ENCODE measurements around the gene ZNG1A. TPM values are rescaled to one million over a fixed set of nuclear protein-coding genes. Genes with fewer than 3 reads are reported as not detected.
A peak's percentile ranks its signal among the peaks of the same experiment; 100 is the strongest.
"Not testable (repeated sequence)": the region's sequence is repeated elsewhere in the genome, so short reads cannot be mapped to it uniquely, and the experiment has no call there.

ZNG1A gene
- total and polyA plus RNA-seq, 2 experiments from 2014 or later: 37.1 to 87.9 TPM

DNA sequence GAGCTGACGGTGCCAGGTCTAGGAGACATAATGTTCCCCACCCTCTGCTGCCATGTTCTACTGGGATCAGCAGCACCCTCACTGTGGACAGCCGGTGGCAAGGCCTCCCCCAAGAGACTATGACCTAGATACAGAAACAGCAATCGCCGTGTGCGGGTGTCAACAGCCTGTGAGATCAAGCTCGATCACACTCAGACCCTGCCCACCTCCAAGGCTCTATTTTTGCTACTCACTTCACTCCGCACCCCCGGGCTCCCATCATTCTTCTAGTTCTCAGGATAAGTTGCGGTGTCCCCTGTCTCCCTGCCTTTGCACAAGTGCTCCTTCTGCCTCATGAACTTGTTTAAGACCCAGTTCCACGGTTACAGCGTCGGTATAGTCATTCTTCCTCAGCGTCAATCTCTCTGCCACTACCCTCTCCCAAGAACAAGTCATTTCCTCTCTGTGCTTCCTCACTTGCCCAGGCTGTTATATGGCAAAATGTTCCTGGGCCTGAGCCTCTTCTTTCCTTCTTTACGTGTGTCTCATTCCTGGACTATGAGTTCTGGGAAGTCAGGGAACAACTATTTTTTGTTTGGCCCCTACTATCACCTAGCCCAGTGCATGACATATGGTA is 30.4 kb upstream of the ZNG1A start:
- TF ChIP-seq, protein P1, sequence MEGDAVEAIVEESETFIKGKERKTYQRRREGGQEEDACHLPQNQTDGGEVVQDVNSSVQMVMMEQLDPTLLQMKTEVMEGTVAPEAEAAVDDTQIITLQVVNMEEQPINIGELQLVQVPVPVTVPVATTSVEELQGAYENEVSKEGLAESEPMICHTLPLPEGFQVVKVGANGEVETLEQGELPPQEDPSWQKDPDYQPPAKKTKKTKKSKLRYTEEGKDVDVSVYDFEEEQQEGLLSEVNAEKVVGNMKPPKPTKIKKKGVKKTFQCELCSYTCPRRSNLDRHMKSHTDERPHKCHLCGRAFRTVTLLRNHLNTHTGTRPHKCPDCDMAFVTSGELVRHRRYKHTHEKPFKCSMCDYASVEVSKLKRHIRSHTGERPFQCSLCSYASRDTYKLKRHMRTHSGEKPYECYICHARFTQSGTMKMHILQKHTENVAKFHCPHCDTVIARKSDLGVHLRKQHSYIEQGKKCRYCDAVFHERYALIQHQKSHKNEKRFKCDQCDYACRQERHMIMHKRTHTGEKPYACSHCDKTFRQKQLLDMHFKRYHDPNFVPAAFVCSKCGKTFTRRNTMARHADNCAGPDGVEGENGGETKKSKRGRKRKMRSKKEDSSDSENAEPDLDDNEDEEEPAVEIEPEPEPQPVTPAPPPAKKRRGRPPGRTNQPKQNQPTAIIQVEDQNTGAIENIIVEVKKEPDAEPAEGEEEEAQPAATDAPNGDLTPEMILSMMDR (IDR thresholded peaks at IDR 0.05; ENCODE audit: low read depth, low read length): no peak
- H3K4me1 ChIP-seq (ENCODE audit: low read depth): no peaks in the 10 kb centered on the region
- H3K36me3 ChIP-seq: no peaks in the 10 kb centered on the region
- peaks cover 20% of the 10 kb centered on the region for H3K27me3 ChIP-seq
- H3K27ac ChIP-seq: no peak overlapping the region
- no peaks in the 10 kb centered on the region for H3K9me3 ChIP-seq (ENCODE audit: low read depth)
- no peak for DNase-seq (ENCODE audit: low read depth in 1 of 2, low spot score in 1 of 2)
- no peak overlapping the region for H3K4me3 ChIP-seq

GRCh38 chr9:206481-206880 is 27.6 kb upstream of the ZNG1A start:
- no peak for DNase-seq (ENCODE audit: low read depth in 1 of 2, low spot score in 1 of 2)
- Histone ChIP-seq H3K27me3 (no peaks in the 10 kb centered on the region), H3K4me3 (no peak overlapping the region), H3K4me1 (ENCODE audit: low read depth) (no peaks in the 10 kb centered on the region), H3K9me3 (ENCODE audit: low read depth) (no peaks in the 10 kb centered on the region), H3K36me3 (no peaks in the 10 kb centered on the region), H3K27ac (no peak overlapping the region)
- TF ChIP-seq, protein P1 (IDR thresholded peaks at IDR 0.05; ENCODE audit: low read depth, low read length): no peak

- not testable (repeated sequence) for H3K4me3 ChIP-seq; H3K9me3 ChIP-seq (ENCODE audit: low read depth); H3K27ac ChIP-seq; H3K27me3 ChIP-seq; DNase-seq (ENCODE audit: low read depth in 1 of 2, low spot score in 1 of 2); H3K36me3 ChIP-seq; H3K4me1 ChIP-seq (ENCODE audit: low read depth)
Observed at GRCh38 chr9:199601-200000, 20.7 kb upstream of the ZNG1A start.

- not testable (repeated sequence) for DNase-seq (ENCODE audit: low read depth in 1 of 2, low spot score in 1 of 2); H3K27ac ChIP-seq; H3K4me1 ChIP-seq (ENCODE audit: low read depth); H3K36me3 ChIP-seq; H3K9me3 ChIP-seq (ENCODE audit: low read depth); H3K27me3 ChIP-seq
- peak overlapping the region; percentile 20 for H3K4me3 ChIP-seq
Observed at GRCh38 chr9:178140-178825, 573 bp downstream of the ZNG1A start.

- not testable (repeated sequence) for H3K4me1 ChIP-seq (ENCODE audit: low read depth); H3K27ac ChIP-seq; H3K36me3 ChIP-seq; H3K4me3 ChIP-seq; DNase-seq (ENCODE audit: low read depth in 1 of 2, low spot score in 1 of 2); H3K9me3 ChIP-seq (ENCODE audit: low read depth); H3K27me3 ChIP-seq
Observed at GRCh38 chr9:169757-170156, 9.1 kb downstream of the ZNG1A start.

DNA sequence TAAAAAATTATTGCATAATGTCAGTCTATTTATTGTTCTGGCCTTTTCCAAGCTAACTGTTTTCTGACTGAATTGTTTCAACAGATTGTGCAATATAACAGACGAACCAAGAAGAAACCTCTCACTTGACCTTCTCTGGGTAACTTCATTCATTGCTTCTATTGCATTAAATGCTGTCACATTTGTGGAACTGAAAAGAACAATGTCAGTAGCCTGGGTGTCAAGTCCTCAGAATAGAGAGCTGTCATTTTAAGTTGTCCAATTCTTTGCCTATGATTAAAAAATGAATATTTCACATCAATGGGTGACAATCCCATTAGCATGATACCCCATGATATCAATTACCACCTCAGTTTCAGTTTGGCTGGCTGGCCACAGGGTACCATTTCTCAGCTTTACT is 19.0 kb downstream of the ZNG1A start:
- DNase-seq (ENCODE audit: low read depth in 1 of 2, low spot score in 1 of 2); H3K27me3 ChIP-seq: not testable (repeated sequence)

DNA sequence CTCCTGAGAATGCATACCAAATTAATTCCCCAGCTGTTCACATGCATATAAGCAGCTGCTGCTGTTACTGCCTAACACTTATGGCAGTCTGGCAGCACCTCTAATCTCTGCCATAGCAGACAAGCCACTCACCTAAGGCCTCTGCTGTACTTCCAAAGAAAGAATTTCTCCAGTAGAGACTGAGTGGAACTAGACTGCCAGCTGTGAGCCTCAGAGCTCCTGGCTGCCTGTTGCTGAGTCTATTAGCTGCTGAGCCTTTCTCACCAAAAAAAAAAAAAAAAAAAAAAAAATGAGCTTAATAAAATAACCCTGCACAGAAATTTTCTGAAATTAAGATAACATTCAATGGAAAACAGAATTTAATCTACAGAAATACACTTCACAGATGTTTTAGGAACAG is 27.7 kb downstream of the ZNG1A start:
- not testable (repeated sequence) for H3K4me1 ChIP-seq (ENCODE audit: low read depth); H3K27ac ChIP-seq; H3K36me3 ChIP-seq; H3K27me3 ChIP-seq; H3K4me3 ChIP-seq; H3K9me3 ChIP-seq (ENCODE audit: low read depth)
- DNase-seq (ENCODE audit: low read depth in 1 of 2, low spot score in 1 of 2): peak in 1 of 2 donors; percentile 0

More for the DNA sequence above, 19.0 kb downstream of the ZNG1A start:
- not testable (repeated sequence) for H3K36me3 ChIP-seq; H3K9me3 ChIP-seq (ENCODE audit: low read depth); H3K4me1 ChIP-seq (ENCODE audit: low read depth); H3K4me3 ChIP-seq; H3K27ac ChIP-seq

GRCh38 chr9:139880-140279 is 39.0 kb downstream of the ZNG1A start:
- DNase-seq (ENCODE audit: low read depth in 1 of 2, low spot score in 1 of 2); H3K27ac ChIP-seq; H3K27me3 ChIP-seq; H3K9me3 ChIP-seq (ENCODE audit: low read depth); H3K4me1 ChIP-seq (ENCODE audit: low read depth); H3K4me3 ChIP-seq; H3K36me3 ChIP-seq: not testable (repeated sequence)

- not testable (repeated sequence) for H3K4me3 ChIP-seq
Observed at GRCh38 chr9:117995-118467, 60.8 kb downstream of the ZNG1A start, which contains the start of gene FOXD4. Gene FOXD4, minus strand, starts transcription at chr9:118417. Its CDS starts 298 bp downstream, at chr9:118119.

GRCh38 chr9:117144-117994 is 61.5 kb downstream of the ZNG1A start:
- not testable (repeated sequence) for H3K4me3 ChIP-seq; H3K36me3 ChIP-seq; H3K4me1 ChIP-seq (ENCODE audit: low read depth); H3K9me3 ChIP-seq (ENCODE audit: low read depth); H3K27ac ChIP-seq; DNase-seq (ENCODE audit: low read depth in 1 of 2, low spot score in 1 of 2)
- peaks cover 63% of the 10 kb centered on the region for H3K27me3 ChIP-seq

More at GRCh38 chr9:117995-118467, 60.8 kb downstream of the ZNG1A start, which contains the start of gene FOXD4:
- not testable (repeated sequence) for H3K27ac ChIP-seq; H3K36me3 ChIP-seq; H3K9me3 ChIP-seq (ENCODE audit: low read depth); H3K4me1 ChIP-seq (ENCODE audit: low read depth); DNase-seq (ENCODE audit: low read depth in 1 of 2, low spot score in 1 of 2)
- H3K27me3 ChIP-seq: peaks cover 56% of the 10 kb centered on the region

- H3K4me3 ChIP-seq; H3K4me1 ChIP-seq (ENCODE audit: low read depth); H3K9me3 ChIP-seq (ENCODE audit: low read depth); H3K36me3 ChIP-seq; H3K27ac ChIP-seq; DNase-seq (ENCODE audit: low read depth in 1 of 2, low spot score in 1 of 2): not testable (repeated sequence)
- peaks cover 72% of the 10 kb centered on the region for H3K27me3 ChIP-seq
Observed at GRCh38 chr9:116239-117077, 62.4 kb downstream of the ZNG1A start.

Measured in cardiac muscle cell (in vitro differentiated cells and primary cell).